HEK293 (cell line): Measurements from ENCODE around the gene ABHD12.
A peak's percentile ranks its signal among the peaks of the same experiment; 100 is the strongest.

Experiments used
- FEZF1 ChIP-seq: fragments of 450-650 bp; formaldehyde crosslinking; IDR thresholded peaks from 2 replicates; pipeline ENCODE4 v1.5.1; 2016; ENCODE audit warnings: missing biosample characterization, missing genetic modification characterization
- HIC1 ChIP-seq: fragments of 450-650 bp; formaldehyde crosslinking; IDR thresholded peaks from 2 replicates; pipeline ENCODE4 v1.5.1; 2016; ENCODE audit warnings: missing biosample characterization, missing genetic modification characterization
- KLF10 ChIP-seq: fragments of 450-650 bp; IDR thresholded peaks from 2 replicates; pipeline ENCODE4 v1.5.1; 2018; ENCODE audit warnings: missing biosample characterization, mild to moderate bottlenecking, missing genetic modification characterization
- KLF8 ChIP-seq: fragments of 450-650 bp; formaldehyde crosslinking; IDR thresholded peaks from 2 replicates; pipeline ENCODE4 v1.5.1; 2016; ENCODE audit warnings: missing biosample characterization, missing genetic modification characterization
- PATZ1 ChIP-seq: fragments of 450-650 bp; formaldehyde crosslinking; IDR thresholded peaks from 2 replicates; pipeline ENCODE4 v1.5.1; 2016; ENCODE audit warnings: missing biosample characterization, missing genetic modification characterization
- PRDM10 ChIP-seq: fragments of 450-650 bp; formaldehyde crosslinking; IDR thresholded peaks from 2 replicates; pipeline ENCODE4 v1.5.1; 2016; ENCODE audit warnings: missing biosample characterization, missing genetic modification characterization
- SCRT2 ChIP-seq: fragments of 450-650 bp; formaldehyde crosslinking; IDR thresholded peaks from 2 replicates; pipeline ENCODE4 v1.5.1; 2016; ENCODE audit warnings: missing biosample characterization, missing genetic modification characterization
- WT1 ChIP-seq: fragments of 450-650 bp; formaldehyde crosslinking; IDR thresholded peaks from 2 replicates; pipeline ENCODE4 v1.5.1; 2016; ENCODE audit warnings: missing biosample characterization, missing genetic modification characterization
- ZBTB48 ChIP-seq: fragments of 450-650 bp; formaldehyde crosslinking; IDR thresholded peaks from 2 replicates; pipeline ENCODE4 v1.5.1; 2016; ENCODE audit warnings: missing biosample characterization, missing genetic modification characterization
- ZNF157 ChIP-seq: fragments of 450-650 bp; formaldehyde crosslinking; IDR thresholded peaks from 2 replicates; pipeline ENCODE4 v1.5.1; 2016; ENCODE audit warnings: missing biosample characterization, missing genetic modification characterization
- ZNF214 ChIP-seq: fragments of 450-650 bp; formaldehyde crosslinking; IDR thresholded peaks from 2 replicates; pipeline ENCODE4 v1.5.1; 2017; ENCODE audit warnings: missing biosample characterization, mild to moderate bottlenecking, missing genetic modification characterization, borderline replicate concordance
- ZNF23 ChIP-seq: fragments of 450-650 bp; formaldehyde crosslinking; IDR thresholded peaks from 2 replicates; pipeline ENCODE4 v1.5.1; 2016; ENCODE audit warnings: missing biosample characterization, missing genetic modification characterization, borderline replicate concordance
- ZNF350 ChIP-seq: fragments of 450-650 bp; formaldehyde crosslinking; IDR thresholded peaks from 2 replicates; pipeline ENCODE4 v1.5.0; 2017; ENCODE audit warnings: missing biosample characterization, mild to moderate bottlenecking, missing genetic modification characterization
- ZNF394 ChIP-seq: fragments of 450-650 bp; formaldehyde crosslinking; IDR thresholded peaks from 2 replicates; pipeline ENCODE4 v1.5.1; 2016; ENCODE audit warnings: missing biosample characterization, missing genetic modification characterization, mild to moderate bottlenecking, moderate library complexity, borderline replicate concordance
- ZNF544 ChIP-seq: fragments of 450-650 bp; formaldehyde crosslinking; IDR thresholded peaks from 2 replicates; pipeline ENCODE4 v1.5.0; 2017; ENCODE audit warnings: missing biosample characterization, missing genetic modification characterization
- ZNF548 ChIP-seq: fragments of 450-650 bp; formaldehyde crosslinking; IDR thresholded peaks from 2 replicates; pipeline ENCODE4 v1.5.1; 2016; ENCODE audit warnings: missing biosample characterization, missing genetic modification characterization
- ZNF560 ChIP-seq: fragments of 450-650 bp; formaldehyde crosslinking; IDR thresholded peaks from 2 replicates; pipeline ENCODE4 v1.5.1; 2017; ENCODE audit warnings: missing biosample characterization, missing genetic modification characterization, borderline replicate concordance
- ZNF580 ChIP-seq: fragments of 450-650 bp; formaldehyde crosslinking; IDR thresholded peaks from 2 replicates; pipeline ENCODE4 v1.5.1; 2016; ENCODE audit warnings: missing biosample characterization, missing genetic modification characterization
- ZNF600 ChIP-seq: fragments of 450-650 bp; formaldehyde crosslinking; IDR thresholded peaks from 2 replicates; pipeline ENCODE4 v1.5.1; 2016; ENCODE audit warnings: missing biosample characterization, missing genetic modification characterization
- ZNF76 ChIP-seq: fragments of 450-650 bp; formaldehyde crosslinking; IDR thresholded peaks from 2 replicates; pipeline ENCODE4; 2016; ENCODE audit warnings: low read depth, missing biosample characterization, missing genetic modification characterization, borderline replicate concordance
- ZNF792 ChIP-seq: fragments of 450-650 bp; formaldehyde crosslinking; IDR thresholded peaks from 2 replicates; pipeline ENCODE4 v1.5.1; 2016; ENCODE audit warnings: missing biosample characterization, missing genetic modification characterization
- ZSCAN30 ChIP-seq: fragments of 450-650 bp; IDR thresholded peaks from 2 replicates; pipeline ENCODE4 v1.5.1; 2018; ENCODE audit warnings: missing biosample characterization, mild to moderate bottlenecking, missing genetic modification characterization, moderate library complexity
- TF ChIP-seq, protein P1 (sequence below): fragments of 450-650 bp; formaldehyde crosslinking; IDR thresholded peaks from 2 replicates; pipeline ENCODE4 v1.5.1; 2016; ENCODE audit warnings: missing biosample characterization, missing genetic modification characterization
- TF ChIP-seq, protein P2 (sequence below): fragments of 450-650 bp; formaldehyde crosslinking; IDR thresholded peaks from 2 replicates; pipeline ENCODE4 v1.5.1; 2016; ENCODE audit warnings: missing biosample characterization, missing genetic modification characterization
- TF ChIP-seq, protein P3 (sequence below): fragments of 450-650 bp; formaldehyde crosslinking; IDR thresholded peaks from 2 replicates; pipeline ENCODE4 v1.5.1; 2016; ENCODE audit warnings: missing biosample characterization, missing genetic modification characterization

ABHD12 gene

DNA sequence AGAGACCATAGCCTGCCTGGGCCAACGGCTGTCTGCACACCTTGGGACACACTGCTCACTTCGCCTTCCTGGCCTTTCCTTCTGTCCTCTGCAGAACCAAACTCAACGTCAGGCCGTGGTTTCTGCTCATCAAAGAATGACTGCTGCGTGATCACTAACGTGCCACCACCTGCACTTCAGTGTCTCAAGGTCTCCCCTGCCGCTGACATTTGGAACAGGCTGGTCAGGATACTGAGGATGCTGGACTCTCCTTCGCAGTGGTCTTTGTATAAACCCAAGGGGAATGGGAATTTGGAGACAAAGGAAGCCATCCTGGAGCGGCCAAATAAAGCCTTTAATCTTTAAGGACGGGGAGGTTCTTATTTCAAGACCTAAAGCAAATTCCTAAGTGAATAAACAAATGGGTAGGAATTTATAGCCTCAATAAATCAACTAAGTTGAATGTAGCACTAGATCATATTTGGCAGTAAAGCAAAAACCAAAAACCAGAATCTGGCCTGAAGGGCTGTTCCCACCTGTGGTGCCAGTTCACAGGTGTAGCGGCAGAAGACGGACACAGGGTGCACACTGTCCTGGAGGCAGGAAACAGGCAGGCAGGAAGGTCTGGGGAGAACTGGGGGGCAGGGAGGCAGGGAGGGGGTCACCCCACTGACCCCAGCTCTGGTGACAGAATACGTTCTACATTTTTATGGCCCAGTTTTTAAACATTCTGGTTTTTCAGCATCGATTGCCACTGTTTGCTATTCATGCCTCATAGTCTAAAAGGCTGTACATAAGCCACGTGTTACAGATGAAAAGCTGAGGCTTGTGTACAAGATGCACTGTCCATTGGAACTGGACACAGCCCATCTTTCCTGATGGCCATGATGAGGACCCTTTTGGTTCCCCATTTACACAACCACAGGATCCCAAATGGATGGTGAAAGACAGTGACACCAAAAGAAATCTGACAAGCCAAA lies 36.6 kb downstream of the ABHD12 start (continued):
- TF ChIP-seq HIC1 (0 out of 2 replicates have a peak, but pooled peaks have one; percentile 17), PRDM10 (tag by site-specific recombination) (peak; percentile 93), WT1 (tag by site-specific recombination) (peak; percentile 27; the same call in 1 of the 2 replicates), ZNF76 (tag by site-specific recombination) (no peak), FEZF1 (tag by site-specific recombination) (peak; percentile 54; the same call in 1 of the 2 replicates), KLF8 (tag by site-specific recombination) (no peak), ZBTB48 (tag by site-specific recombination) (no peak), ZNF580 (tag by site-specific recombination) (no peak), ZNF350 (tag by site-specific recombination) (no peak), ZNF600 (tag by site-specific recombination) (peak; percentile 84), PATZ1 (tag by site-specific recombination) (0 out of 2 replicates have a peak, but pooled peaks have one; percentile 34), ZNF23 (no peak), ZNF560 (no peak), ZNF157 (tag by site-specific recombination) (no peak), SCRT2 (peak; percentile 93), ZSCAN30 (tag by site-specific recombination) (no peak), ZNF214 (tag by site-specific recombination) (no peak), KLF10 (tag by site-specific recombination) (no peak), ZNF544 (tag by site-specific recombination) (no peak), ZNF394 (tag by site-specific recombination) (no peak), ZNF792 (tag by site-specific recombination) (no peak), ZNF548 (tag by site-specific recombination) (no peak)
- TF ChIP-seq, protein P1, sequence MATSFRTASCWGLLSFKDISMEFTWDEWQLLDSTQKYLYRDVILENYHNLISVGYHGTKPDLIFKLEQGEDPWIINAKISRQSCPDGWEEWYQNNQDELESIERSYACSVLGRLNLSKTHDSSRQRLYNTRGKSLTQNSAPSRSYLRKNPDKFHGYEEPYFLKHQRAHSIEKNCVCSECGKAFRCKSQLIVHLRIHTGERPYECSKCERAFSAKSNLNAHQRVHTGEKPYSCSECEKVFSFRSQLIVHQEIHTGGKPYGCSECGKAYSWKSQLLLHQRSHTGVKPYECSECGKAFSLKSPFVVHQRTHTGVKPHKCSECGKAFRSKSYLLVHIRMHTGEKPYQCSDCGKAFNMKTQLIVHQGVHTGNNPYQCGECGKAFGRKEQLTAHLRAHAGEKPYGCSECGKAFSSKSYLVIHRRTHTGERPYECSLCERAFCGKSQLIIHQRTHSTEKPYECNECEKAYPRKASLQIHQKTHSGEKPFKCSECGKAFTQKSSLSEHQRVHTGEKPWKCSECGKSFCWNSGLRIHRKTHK (tag by site-specific recombination): no peak
- TF ChIP-seq, protein P2, sequence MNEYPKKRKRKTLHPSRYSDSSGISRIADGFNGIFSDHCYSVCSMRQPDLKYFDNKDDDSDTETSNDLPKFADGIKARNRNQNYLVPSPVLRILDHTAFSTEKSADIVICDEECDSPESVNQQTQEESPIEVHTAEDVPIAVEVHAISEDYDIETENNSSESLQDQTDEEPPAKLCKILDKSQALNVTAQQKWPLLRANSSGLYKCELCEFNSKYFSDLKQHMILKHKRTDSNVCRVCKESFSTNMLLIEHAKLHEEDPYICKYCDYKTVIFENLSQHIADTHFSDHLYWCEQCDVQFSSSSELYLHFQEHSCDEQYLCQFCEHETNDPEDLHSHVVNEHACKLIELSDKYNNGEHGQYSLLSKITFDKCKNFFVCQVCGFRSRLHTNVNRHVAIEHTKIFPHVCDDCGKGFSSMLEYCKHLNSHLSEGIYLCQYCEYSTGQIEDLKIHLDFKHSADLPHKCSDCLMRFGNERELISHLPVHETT (tag by site-specific recombination): no peak
- TF ChIP-seq, protein P3, sequence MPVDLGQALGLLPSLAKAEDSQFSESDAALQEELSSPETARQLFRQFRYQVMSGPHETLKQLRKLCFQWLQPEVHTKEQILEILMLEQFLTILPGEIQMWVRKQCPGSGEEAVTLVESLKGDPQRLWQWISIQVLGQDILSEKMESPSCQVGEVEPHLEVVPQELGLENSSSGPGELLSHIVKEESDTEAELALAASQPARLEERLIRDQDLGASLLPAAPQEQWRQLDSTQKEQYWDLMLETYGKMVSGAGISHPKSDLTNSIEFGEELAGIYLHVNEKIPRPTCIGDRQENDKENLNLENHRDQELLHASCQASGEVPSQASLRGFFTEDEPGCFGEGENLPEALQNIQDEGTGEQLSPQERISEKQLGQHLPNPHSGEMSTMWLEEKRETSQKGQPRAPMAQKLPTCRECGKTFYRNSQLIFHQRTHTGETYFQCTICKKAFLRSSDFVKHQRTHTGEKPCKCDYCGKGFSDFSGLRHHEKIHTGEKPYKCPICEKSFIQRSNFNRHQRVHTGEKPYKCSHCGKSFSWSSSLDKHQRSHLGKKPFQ (tag by site-specific recombination): peak; percentile 77
